SH-SY5Y (cell line): ENCODE measurements around the gene GAREM1.

Experiments
- GATA2 ChIP-seq: IDR thresholded peaks from 2 replicates; pipeline ENCODE4 v1.6.1; 2011; ENCODE audit warnings: mild to moderate bottlenecking, low read depth, low read length
- GATA3 ChIP-seq: IDR thresholded peaks from 2 replicates; pipeline ENCODE4 v1.6.1; 2011; ENCODE audit warnings: low read depth, mild to moderate bottlenecking, low read length, moderate library complexity

DNA sequence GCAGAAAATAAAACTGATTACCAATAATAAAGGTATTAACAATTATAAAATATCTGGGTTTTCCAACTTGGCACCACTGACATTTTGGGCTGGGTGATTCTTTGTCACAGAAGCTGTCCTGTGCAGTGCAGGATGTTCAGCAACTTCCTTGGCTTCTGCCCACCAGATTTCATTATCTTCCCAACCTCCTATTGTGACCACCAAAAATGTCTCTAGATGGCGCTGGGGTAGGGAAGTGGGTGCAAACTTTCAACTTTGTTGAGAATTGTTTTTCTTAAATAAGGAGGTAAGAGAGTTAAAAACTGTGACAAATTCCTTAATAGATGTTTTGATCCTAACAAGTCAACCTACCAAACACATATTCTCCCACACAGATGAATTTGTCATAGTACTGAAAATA lies 90.1 kb downstream of the GAREM1 start:
- TF ChIP-seq GATA3 (no peak), GATA2 (no peak)
